Liver (tissue), 9 donors: ENCODE results near the gene OGT. TPM values are rescaled to one million over a fixed set of nuclear protein-coding genes. Genes with fewer than 3 reads are reported as not detected.

Source experiments
- DNase-seq: peaks from one replicate; pipeline ENCODE4 v3.0.0-alpha.2; 2017; ENCODE audit warnings: low spot score
- H3K27ac ChIP-seq, 2 donors: one replicate each; pipeline ENCODE4 v1.7.0; 2013; ENCODE audit warnings: inconsistent platforms in 2 of 2, low read length in 2 of 2, control low read depth in 1 of 2, low read depth in 1 of 2, mild to moderate bottlenecking in 1 of 2
- H3K27me3 ChIP-seq, 4 donors: one replicate each; pipeline versions ENCODE4 v1.6.1 to v1.7.0; 2013; ENCODE audit warnings: low read length in 3 of 4, inconsistent platforms in 1 of 4, mild to moderate bottlenecking in 1 of 4, moderate library complexity in 1 of 4; ENCODE audit not compliant: control insufficient read depth in 4 of 4, insufficient read depth in 4 of 4
- H3K36me3 ChIP-seq, 4 donors: one replicate each; pipeline versions ENCODE4 v1.6.1 to v1.7.0; 2013; ENCODE audit warnings: low read length in 3 of 4, mild to moderate bottlenecking in 3 of 4, low read depth in 1 of 4, moderate library complexity in 1 of 4; ENCODE audit not compliant: control insufficient read depth in 4 of 4, insufficient read depth in 3 of 4
- H3K4me1 ChIP-seq, 4 donors: one replicate each; pipeline versions ENCODE4 v1.6.1 to v1.7.0; 2013; ENCODE audit warnings: low read length in 3 of 4, mild to moderate bottlenecking in 3 of 4, moderate library complexity in 1 of 4; ENCODE audit not compliant: control insufficient read depth in 4 of 4, insufficient read depth in 4 of 4
- H3K4me3 ChIP-seq, 3 donors: one replicate each; pipeline versions ENCODE4 v1.6.1 to v1.7.0; 2013; ENCODE audit warnings: low read length in 3 of 3, control low read depth in 1 of 3, low read depth in 1 of 3, mild to moderate bottlenecking in 1 of 3
- H3K9ac ChIP-seq, 2 donors: one replicate each; pipeline ENCODE4 v1.7.0; 2013; ENCODE audit warnings: low read length in 2 of 2, mild to moderate bottlenecking in 2 of 2, moderate library complexity in 2 of 2, control low read depth in 1 of 2, low read depth in 1 of 2
- H3K9me3 ChIP-seq, 4 donors: one replicate each; pipeline versions ENCODE4 v1.6.1 to v1.7.0; 2013; ENCODE audit warnings: low read length in 3 of 4; ENCODE audit not compliant: control insufficient read depth in 4 of 4
- ATF3 ChIP-seq: IDR thresholded peaks from 2 replicates; pipeline ENCODE4 v1.6.1; 2016; ENCODE audit warnings: antibody characterized with exemption
- EGR1 ChIP-seq, 2 donors: IDR thresholded peaks; 2 replicates each; pipeline ENCODE4 v1.6.1; 2016 to 2018; ENCODE audit warnings: antibody characterized with exemption in 2 of 2, low read depth in 2 of 2
- FOXA1 ChIP-seq: IDR thresholded peaks from 2 replicates; pipeline ENCODE4 v1.6.1; 2016; ENCODE audit warnings: antibody characterized with exemption
- FOXA2 ChIP-seq: IDR thresholded peaks from 2 replicates; pipeline ENCODE4 v1.6.1; 2016; ENCODE audit warnings: antibody characterized with exemption
- GABPA ChIP-seq, 2 donors: IDR thresholded peaks in 1 of 2; conservative IDR thresholded peaks in 1 of 2; 2 replicates each; pipeline ENCODE4 v1.6.1; 2016; ENCODE audit warnings: antibody characterized with exemption in 2 of 2, mild to moderate bottlenecking in 1 of 2, moderate library complexity in 1 of 2
- HNF4A ChIP-seq, 2 donors: conservative IDR thresholded peaks; 2 replicates each; pipeline ENCODE4 v1.6.1; 2016; ENCODE audit warnings: antibody characterized with exemption in 2 of 2, mild to moderate bottlenecking in 2 of 2
- JUND ChIP-seq, 2 donors: IDR thresholded peaks; 2 replicates each; pipeline ENCODE4 v1.6.1; 2016; ENCODE audit warnings: antibody characterized with exemption in 2 of 2
- RAD21 ChIP-seq, 2 donors: IDR thresholded peaks; 2 replicates each; pipeline ENCODE4 v1.6.1; 2016; ENCODE audit warnings: antibody characterized with exemption in 2 of 2, mild to moderate bottlenecking in 2 of 2
- RXRA ChIP-seq, 2 donors: IDR thresholded peaks; 2 replicates each; pipeline ENCODE4 v1.6.1; 2017 to 2018; ENCODE audit warnings: antibody characterized with exemption in 2 of 2, mild to moderate bottlenecking in 1 of 2
- SP1 ChIP-seq: IDR thresholded peaks from 2 replicates; pipeline ENCODE4 v1.6.1; 2018; ENCODE audit warnings: antibody characterized with exemption, mild to moderate bottlenecking
- TAF1 ChIP-seq: conservative IDR thresholded peaks from 2 replicates; pipeline ENCODE4 v1.6.1; 2016; ENCODE audit warnings: antibody characterized with exemption, mild to moderate bottlenecking
- YY1 ChIP-seq: IDR thresholded peaks from 2 replicates; pipeline ENCODE4 v1.6.1; 2016; ENCODE audit warnings: antibody characterized with exemption, mild to moderate bottlenecking
- WGBS: extraction: QIAGEN DNeasy Blood & Tissue Kit; methylation state at CpG from one replicate; pipeline ENCODE4 v1.1.7; 2013; 5-methylcytosine and 5-hydroxymethylcytosine counted together
- polyA plus RNA-seq, 2 donors: library from polyadenylated mRNA; stranded (reverse) in 1 of 2; unstranded in 1 of 2; fragments of 200-250 nt in 1 of 2; fragments of >200 nt in 1 of 2; fragmentation: Nextera tagmentation in 1 of 2; extraction: Ambion mirVana in 1 of 2; gene quantifications; one replicate each; pipeline versions ENCODE4 v1.2.1 to v1.2.3, GENCODE V29; 2013 to 2015
- total RNA-seq, 2 donors: library from RNA; depleted of rRNA; stranded (reverse); fragments of >200 nt; gene quantifications; one replicate each; pipeline ENCODE4 v1.2.3, GENCODE V29; 2014
- TF ChIP-seq, protein P1 (sequence below): IDR thresholded peaks from 2 replicates; pipeline ENCODE4 v1.6.1; 2016; ENCODE audit warnings: antibody characterized with exemption, mild to moderate bottlenecking
- donor health status: healthy.
- donor health status: healthy.
- donor health status: healthy.
- donor health status: healthy.
- donor health status: healthy.

OGT gene
- total and polyA plus RNA-seq, 4 donors, result 10.8 to 72.7 (median 47.3) TPM

- peaks cover 0 to 4% (median under 1%) of the 10 kb centered on the region in 4 donors for H3K4me1 ChIP-seq
These were observed 12.5 kb downstream of the OGT start for GRCh38 chrX:71545364-71545763.

GRCh38 chrX:71546879-71547278, 14.0 kb downstream of the OGT start:
- H3K27ac ChIP-seq, result no peak overlapping the region
- H3K27me3 ChIP-seq, result no peaks in the 10 kb centered on the region
- H3K9me3 ChIP-seq, result no peaks in the 10 kb centered on the region
- WGBS, result 92% methylated on average over 13 of the region's 13 CpGs
- H3K9ac ChIP-seq, result no peak overlapping the region
- no peak for TF ChIP-seq ATF3
- no peak for TF ChIP-seq RXRA (IDR thresholded peaks at IDR 0.05)
- no peak for TF ChIP-seq SP1
- TF ChIP-seq JUND (IDR thresholded peaks at IDR 0.05), result no peak
- TF ChIP-seq RAD21 (IDR thresholded peaks at IDR 0.05), result no peak
- no peak for TF ChIP-seq EGR1 (IDR thresholded peaks at IDR 0.05; ENCODE audit: low read depth in 2 of 2)
- no peak for TF ChIP-seq FOXA1
- no peak for TF ChIP-seq TAF1
- no peak for TF ChIP-seq GABPA (IDR thresholded peaks at IDR 0.05 in 1 of 2, conservative IDR thresholded peaks at IDR 0.05 in 1 of 2)
- TF ChIP-seq, protein P1, sequence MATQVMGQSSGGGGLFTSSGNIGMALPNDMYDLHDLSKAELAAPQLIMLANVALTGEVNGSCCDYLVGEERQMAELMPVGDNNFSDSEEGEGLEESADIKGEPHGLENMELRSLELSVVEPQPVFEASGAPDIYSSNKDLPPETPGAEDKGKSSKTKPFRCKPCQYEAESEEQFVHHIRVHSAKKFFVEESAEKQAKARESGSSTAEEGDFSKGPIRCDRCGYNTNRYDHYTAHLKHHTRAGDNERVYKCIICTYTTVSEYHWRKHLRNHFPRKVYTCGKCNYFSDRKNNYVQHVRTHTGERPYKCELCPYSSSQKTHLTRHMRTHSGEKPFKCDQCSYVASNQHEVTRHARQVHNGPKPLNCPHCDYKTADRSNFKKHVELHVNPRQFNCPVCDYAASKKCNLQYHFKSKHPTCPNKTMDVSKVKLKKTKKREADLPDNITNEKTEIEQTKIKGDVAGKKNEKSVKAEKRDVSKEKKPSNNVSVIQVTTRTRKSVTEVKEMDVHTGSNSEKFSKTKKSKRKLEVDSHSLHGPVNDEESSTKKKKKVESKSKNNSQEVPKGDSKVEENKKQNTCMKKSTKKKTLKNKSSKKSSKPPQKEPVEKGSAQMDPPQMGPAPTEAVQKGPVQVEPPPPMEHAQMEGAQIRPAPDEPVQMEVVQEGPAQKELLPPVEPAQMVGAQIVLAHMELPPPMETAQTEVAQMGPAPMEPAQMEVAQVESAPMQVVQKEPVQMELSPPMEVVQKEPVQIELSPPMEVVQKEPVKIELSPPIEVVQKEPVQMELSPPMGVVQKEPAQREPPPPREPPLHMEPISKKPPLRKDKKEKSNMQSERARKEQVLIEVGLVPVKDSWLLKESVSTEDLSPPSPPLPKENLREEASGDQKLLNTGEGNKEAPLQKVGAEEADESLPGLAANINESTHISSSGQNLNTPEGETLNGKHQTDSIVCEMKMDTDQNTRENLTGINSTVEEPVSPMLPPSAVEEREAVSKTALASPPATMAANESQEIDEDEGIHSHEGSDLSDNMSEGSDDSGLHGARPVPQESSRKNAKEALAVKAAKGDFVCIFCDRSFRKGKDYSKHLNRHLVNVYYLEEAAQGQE, result no peak
- H3K36me3 ChIP-seq, result peaks cover 2 to 26% (median 20%) of the 10 kb centered on the region in 4 donors
- H3K4me1 ChIP-seq, result peaks cover 0 to 2% (median 0%) of the 10 kb centered on the region in 4 donors
- no peak for DNase-seq
- H3K4me3 ChIP-seq, result no peak overlapping the region

More at GRCh38 chrX:71545364-71545763, 12.5 kb downstream of the OGT start:
- Histone ChIP-seq H3K27me3 (no peaks in the 10 kb centered on the region), H3K9ac (no peak overlapping the region), H3K36me3 (peaks cover 2 to 24% (median 20%) of the 10 kb centered on the region in 4 donors), H3K9me3 (no peaks in the 10 kb centered on the region), H3K27ac (no peak overlapping the region), H3K4me3 (no peak overlapping the region)
- TF ChIP-seq TAF1 (no peak), YY1 (no peak), HNF4A (conservative IDR thresholded peaks at IDR 0.05) (no peak), RXRA (IDR thresholded peaks at IDR 0.05) (no peak), FOXA2 (no peak), ATF3 (no peak), RAD21 (IDR thresholded peaks at IDR 0.05) (no peak), FOXA1 (no peak)
- TF ChIP-seq, protein P1, result no peak
- WGBS, result 95% methylated on average over 7 of the region's 7 CpGs
- DNase-seq, result no peak
